Measurements from ENCODE around the gene SPCS2. TPM values are rescaled to one million over a fixed set of nuclear protein-coding genes. Genes with fewer than 3 reads are reported as not detected.

The SPCS2 gene
- total and polyA plus RNA-seq, 2 of the 8 experiments (the other 6 are each of a cell fraction or from before 2014, with no cell fraction given), result 92.7 to 161 TPM

DNA sequence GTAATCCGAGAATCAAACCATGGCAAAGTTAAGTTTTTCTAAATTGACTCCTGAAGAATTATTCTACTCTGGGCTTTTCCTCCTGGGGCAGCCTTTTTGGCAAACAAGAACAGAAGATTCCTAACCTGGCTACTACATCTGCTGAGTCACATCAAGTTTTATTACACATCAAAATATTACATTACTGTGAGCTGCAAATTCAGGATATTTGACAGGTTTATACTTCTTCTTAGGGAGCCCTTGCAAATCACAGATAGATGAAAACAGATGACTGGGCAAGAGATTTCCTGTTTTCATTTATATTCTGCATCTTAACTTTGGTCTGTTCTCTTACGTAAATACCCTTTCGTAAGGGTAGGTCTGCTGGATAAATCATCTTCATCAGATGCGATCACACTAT lies 23.8 kb upstream of the SPCS2 start (continued):
- TF ChIP-seq, protein P1, sequence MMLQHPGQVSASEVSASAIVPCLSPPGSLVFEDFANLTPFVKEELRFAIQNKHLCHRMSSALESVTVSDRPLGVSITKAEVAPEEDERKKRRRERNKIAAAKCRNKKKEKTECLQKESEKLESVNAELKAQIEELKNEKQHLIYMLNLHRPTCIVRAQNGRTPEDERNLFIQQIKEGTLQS (IDR thresholded peaks at IDR 0.05; ENCODE audit: insufficient read depth, low read depth, low read length), result no peak

Measured in H1 (cell line).